A673 (cell line): ENCODE results near the gene KCNJ8.

ENCODE experiments used
- EZH2 ChIP-seq: fragments of 200-600 bp; sonication (generic); IDR thresholded peaks from 2 replicates; pipeline ENCODE4 v1.6.1; 2017; ENCODE audit warnings: borderline replicate concordance, low read depth, mild to moderate bottlenecking, mixed read lengths, antibody characterized with exemption, low read length; ENCODE audit not compliant: poor library complexity, severe bottlenecking
- TF ChIP-seq, protein P1 (sequence below): fragments of 300-800, 200-600 bp; sonication (generic); conservative IDR thresholded peaks from 2 replicates; pipeline ENCODE4 v1.5.1; 2017; ENCODE audit warnings: low read depth, mild to moderate bottlenecking, antibody characterized with exemption, low read length, moderate library complexity, mixed read lengths

DNA sequence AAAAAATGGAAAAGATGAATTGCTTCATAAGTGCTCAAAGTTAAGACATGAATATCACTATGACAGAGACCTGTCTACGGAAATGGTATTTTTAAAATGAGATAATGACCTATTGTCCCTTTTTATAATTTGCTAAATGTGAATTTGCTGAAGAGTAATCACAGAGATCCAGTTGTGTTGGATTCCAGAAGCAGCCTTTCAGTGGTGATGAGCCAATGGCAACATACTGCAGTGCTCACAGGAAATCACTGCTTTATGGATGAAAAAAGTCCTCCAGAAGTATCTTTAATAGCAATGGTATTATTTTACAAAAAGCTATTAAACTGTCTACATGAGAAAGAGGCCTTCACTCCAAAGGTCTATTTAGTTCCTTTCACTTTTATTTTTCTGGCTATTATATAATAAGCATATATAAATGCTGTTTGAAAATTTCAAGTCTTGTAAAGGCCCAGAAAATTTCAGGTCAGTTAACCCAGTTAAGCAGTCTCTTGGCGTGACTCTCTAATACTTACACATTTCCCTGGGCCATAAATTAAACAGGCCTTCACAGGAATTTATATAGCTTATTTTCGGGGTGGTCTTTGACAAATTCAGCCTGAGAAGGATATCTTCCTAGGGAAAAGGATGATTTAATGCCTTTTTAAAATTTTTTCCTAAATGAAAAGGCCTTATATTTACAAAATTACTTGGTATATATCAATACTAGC is 55.4 kb downstream of the KCNJ8 start:
- TF ChIP-seq, protein P1, sequence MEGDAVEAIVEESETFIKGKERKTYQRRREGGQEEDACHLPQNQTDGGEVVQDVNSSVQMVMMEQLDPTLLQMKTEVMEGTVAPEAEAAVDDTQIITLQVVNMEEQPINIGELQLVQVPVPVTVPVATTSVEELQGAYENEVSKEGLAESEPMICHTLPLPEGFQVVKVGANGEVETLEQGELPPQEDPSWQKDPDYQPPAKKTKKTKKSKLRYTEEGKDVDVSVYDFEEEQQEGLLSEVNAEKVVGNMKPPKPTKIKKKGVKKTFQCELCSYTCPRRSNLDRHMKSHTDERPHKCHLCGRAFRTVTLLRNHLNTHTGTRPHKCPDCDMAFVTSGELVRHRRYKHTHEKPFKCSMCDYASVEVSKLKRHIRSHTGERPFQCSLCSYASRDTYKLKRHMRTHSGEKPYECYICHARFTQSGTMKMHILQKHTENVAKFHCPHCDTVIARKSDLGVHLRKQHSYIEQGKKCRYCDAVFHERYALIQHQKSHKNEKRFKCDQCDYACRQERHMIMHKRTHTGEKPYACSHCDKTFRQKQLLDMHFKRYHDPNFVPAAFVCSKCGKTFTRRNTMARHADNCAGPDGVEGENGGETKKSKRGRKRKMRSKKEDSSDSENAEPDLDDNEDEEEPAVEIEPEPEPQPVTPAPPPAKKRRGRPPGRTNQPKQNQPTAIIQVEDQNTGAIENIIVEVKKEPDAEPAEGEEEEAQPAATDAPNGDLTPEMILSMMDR: no peak
- TF ChIP-seq EZH2: no peak
